ENCODE data around the gene IL10.

- TF ChIP-seq CTCF (conservative IDR thresholded peaks at IDR 0.05; ENCODE audit: low read length) (no peak), EZH2phosphoT487 (IDR thresholded peaks at IDR 0.05; ENCODE audit: borderline replicate concordance) (no peak)
Measured at GRCh38 chr1:206774093-206774492, 1.8 kb upstream of the IL10 start.

Measured in Loucy (cell line).